CD4-positive, alpha-beta T cell treated with Interleukin-6 for 4 hours (primary cell): Measurements from ENCODE around the gene DNAJC11.
"Not testable (repeated sequence)": the region's sequence is repeated elsewhere in the genome, so short reads cannot be mapped to it uniquely, and the experiment has no call there.

ENCODE experiments used
- DNase-seq: peaks from one replicate; pipeline ENCODE4 v3.0.0-alpha.2; 2020; ENCODE audit warnings: mixed read lengths

The DNAJC11 gene

GRCh38 chr1:6651909-6652308, 49.7 kb downstream of the DNAJC11 start:
- DNase-seq: no peak

DNA sequence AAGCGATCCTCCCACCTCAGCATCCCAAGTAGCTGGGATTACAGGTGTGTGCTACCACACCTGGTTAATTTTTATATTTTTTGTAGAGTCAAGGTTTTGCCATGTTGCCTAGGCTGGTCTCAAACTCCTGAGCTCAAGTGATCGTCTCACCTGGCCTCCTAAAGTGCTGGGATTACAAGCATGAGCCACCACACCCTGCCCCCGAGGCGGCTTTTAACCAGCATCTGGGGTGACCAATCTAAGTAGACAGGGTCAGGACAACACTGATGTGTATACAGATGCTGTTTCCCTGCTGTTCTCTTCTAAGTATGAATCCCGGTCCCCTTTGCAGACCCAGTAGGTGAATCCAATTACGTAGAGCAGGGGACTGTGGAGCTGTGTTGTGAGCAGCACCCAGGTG, 53.1 kb downstream of the DNAJC11 start:
- no peak for DNase-seq

GRCh38 chr1:6646499-6647148, 55.0 kb downstream of the DNAJC11 start:
- DNase-seq: peak; percentile 37

- no peak for DNase-seq
Measured at GRCh38 chr1:6645018-6645417, 56.6 kb downstream of the DNAJC11 start.

GRCh38 chr1:6640867-6641266, 60.7 kb downstream of the DNAJC11 start:
- not testable (repeated sequence) for DNase-seq

- no peak for DNase-seq
Measured at GRCh38 chr1:6638226-6638625, 63.4 kb downstream of the DNAJC11 start.

- DNase-seq: no peak
Measured at GRCh38 chr1:6637770-6638169, 63.8 kb downstream of the DNAJC11 start.

DNA sequence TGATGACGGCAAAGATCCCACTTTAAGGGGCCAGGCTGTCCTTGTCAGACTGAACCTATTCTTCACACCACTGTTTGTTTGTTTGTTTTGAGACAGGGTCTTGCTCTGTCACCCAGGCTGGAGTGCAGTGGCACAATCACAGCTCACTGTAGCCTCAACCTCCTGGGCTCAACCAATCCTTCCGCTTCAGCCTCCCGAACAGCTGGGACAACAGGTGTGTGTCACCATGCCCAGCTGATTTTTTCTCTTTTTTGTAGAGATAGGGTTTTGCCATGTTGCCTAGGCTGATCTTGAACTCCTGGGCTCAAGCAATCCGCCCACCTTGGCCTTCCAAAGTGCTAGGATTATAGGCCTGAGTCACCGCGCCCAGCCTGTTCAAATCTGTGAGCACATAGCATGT, 64.8 kb downstream of the DNAJC11 start:
- not testable (repeated sequence) for DNase-seq

DNA sequence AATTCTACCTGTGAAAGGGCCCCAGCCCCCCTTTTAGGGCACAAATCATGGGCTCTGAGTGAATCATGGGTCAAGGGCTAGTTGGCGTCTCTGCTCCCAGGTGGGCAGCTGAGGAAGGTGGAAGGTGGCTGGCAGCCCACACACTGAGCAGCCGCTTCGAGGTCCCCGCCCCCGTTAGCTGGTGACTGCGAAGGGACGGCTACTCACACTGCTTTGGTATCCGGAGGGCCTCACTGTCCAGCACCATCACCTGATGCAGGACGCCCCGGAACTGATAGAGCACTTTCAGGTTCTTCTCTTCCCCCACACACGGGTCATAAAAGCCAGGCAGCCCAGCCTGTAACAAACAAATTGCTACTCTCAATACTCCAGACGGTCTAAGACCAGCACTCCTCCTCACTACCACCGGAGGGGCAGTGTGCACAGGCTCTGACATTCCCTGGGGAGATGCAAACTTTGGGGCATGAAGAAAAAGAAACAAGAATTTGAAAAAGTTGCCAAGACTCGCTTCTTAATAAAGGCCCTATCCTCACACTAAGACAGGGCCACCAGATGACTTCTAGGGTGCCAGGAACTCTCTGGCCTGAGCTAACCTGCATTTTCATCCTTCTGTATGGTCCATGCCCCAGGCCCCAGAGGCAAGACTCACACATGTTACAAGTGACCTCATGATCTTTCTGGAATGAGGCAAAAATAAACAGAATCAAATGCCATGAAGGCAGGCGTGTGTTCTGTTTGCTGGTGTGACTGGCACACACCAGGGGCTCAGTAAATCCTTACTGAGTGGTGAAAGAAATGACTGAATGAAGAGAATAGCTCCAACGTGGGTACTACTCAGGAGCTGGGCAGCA, 65.5 kb downstream of the DNAJC11 start:
- DNase-seq: no peak

DNA sequence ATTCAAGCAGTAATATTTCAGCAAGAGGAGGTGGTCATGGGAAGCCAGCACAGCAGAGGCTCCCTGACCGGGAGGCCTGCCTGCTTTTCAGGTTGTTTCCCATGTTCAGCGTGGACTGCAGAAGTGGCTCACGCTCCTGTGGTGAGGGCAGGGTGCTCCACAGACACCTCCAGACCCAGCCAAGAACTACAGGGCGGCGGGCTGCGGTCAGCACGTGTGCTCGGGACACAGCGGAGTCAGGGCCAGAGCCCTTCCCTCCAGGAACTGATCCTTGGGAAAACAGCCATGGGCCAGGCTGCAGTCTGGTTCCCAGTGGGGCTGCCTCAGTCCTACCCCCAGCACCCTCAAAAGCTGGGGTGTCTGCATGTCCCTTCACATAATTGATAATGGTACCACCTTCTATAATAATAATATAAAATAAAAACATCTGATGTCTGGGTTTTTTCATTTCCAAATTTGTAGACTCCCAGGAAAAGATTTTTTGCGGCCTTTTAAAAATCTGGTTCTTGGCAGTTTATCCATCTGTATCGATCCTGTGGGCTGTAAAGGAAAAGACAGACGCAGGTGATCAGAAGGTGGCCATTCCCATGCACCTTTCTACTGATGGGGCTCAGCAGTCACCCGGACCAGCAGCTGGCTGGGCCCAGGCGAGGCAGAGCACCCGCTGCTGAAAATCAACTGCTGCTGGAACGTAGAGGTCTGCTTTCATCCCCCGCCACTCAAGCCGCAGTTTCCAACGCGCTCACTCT, 66.3 kb downstream of the DNAJC11 start:
- no peak for DNase-seq

GRCh38 chr1:6634371-6635052, 67.1 kb downstream of the DNAJC11 start:
- peak; percentile 62 for DNase-seq

DNA sequence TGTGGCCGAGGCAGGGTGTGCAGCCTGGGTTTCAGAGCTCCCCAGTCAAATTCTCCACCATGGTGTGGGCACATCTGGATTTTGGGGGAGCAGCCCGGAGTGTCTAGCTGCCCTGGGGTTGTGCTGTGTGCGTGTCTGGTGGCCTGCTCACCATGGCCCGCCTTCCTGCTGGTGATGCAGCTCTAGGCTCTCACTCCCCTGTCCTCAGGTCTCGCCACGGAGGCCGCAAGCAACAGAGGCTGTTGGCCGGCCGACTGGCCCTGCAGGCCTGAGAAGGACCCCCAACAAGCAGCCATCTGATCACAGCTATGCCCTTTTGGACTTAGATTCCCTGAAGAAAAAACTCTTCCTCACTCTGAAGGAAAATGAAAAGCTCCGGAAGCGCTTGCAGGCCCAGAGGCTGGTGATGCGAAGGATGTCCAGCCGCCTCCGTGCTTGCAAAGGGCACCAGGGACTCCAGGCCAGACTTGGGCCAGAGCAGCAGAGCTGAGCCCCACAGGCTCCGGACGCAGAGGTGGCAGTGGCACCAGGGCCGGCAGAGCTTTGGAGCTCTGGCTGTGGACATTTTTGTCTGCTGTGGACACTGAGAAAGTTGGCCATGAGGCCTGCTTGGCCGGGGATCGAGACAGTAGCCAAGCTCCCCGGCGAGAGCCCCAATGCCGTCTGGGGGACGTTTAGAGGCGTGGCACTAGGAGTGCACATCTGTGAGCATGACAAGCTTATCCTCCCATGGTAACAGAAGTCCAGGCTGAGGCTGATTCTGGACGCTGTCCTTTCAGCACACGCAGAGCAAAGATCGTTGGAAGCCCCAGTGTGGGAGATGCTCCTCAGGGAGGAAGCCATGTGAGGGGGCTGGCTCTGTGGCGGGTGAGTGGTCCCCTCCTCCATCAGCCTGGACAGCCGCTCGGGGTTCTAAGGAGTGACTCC, 68.8 kb downstream of the DNAJC11 start:
- DNase-seq: no peak

- DNase-seq: no peak
Measured at GRCh38 chr1:6631058-6631457, 70.6 kb downstream of the DNAJC11 start.

DNA sequence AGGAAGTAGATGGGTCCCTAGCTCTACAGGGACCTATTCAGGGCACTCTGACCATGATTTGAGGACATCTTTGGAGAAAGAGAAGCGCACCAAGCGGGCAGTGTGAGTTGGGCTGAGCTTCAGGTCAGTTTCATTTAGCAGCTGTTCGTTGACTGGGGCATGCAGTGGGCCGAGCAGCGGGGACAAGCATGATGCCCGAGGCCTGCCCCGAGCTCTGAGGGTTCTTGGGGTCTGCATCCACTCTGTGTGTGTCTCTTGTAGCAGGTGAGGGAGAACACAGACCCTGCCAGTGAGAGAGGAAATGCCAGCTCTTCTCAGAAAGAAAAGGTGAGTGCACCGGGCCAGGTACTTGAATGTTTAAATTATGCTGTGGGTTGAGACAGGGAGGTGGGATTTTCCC, 71.6 kb downstream of the DNAJC11 start:
- DNase-seq: no peak

- DNase-seq: no peak
Measured at GRCh38 chr1:6628971-6629479, 72.6 kb downstream of the DNAJC11 start.

- no peak for DNase-seq
Measured at GRCh38 chr1:6627841-6628545, 73.6 kb downstream of the DNAJC11 start.

- no peak for DNase-seq
Measured at GRCh38 chr1:6627031-6627430, 74.6 kb downstream of the DNAJC11 start.

- DNase-seq: no peak
Measured at GRCh38 chr1:6625584-6626149, 75.9 kb downstream of the DNAJC11 start.

DNA sequence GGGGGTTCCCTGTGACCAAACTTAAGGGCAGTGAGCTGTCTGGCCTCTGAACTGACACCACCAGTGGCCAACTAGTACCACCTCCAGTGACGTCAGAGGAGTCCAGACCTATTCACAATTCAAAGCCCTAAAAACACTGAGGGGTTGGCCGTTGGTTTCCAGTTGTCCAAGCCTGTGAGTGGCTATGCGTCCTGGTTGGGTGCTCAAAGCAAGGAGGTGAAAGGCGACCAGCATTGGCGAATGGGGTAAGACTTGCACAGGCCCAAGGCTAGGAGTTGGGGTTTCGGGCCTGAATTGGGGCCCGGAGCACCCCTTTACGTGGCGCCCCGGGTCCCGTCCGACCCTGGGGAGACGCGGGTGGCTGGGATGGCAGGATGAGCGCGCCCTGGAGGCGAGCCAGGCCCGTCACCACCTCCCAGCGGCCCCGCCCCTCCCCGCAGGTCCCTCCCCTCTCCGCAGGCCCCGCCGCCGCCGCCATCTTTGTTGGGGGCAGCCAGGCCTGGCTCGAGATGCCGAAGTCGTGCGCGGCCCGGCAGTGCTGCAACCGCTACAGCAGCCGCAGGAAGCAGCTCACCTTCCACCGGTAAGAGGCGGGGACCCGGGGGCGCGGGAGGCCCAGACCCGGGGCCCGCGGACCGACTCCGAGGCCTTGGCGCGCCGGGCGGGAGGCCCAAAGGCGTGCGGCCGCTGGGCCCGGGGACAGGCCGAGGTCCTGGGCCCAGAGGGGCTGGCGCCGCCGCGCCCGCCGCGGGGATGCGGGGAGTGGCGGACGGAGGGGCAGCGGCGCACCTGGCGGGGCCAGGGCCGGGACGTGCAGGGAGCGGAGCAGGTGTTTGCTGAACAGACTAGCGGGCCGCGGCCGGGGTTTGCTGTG, 76.7 kb downstream of the DNAJC11 start, which contains the start of gene THAP3:
Gene THAP3, plus strand, starts transcription at position 159 of the 874 bp plus-strand sequence. Its CDS starts 351 bp downstream, at position 510.
- peak; percentile 93 for DNase-seq
